SKM-1 treated with dmso at 0.1 percent for 144 hours (cell line): ENCODE results near the gene FADS2.

ENCODE experiments used
- DNase-seq: peaks from one replicate; lab custom pipeline; 2025; ENCODE audit not compliant: unreplicated experiment; lab: John Stamatoyannopoulos, UW

The FADS2 gene

GRCh38 chr11:61817471-61818202 lies 10.5 kb upstream of the FADS2 start:
- DNase-seq, result no peak

- DNase-seq, result no peak
These were observed 7.9 kb upstream of the FADS2 start for GRCh38 chr11:61820174-61820573.

- DNase-seq, result peak; percentile 66
These were observed 1.1 kb upstream of the FADS2 start for GRCh38 chr11:61826930-61827570.

GRCh38 chr11:61828379-61828628 lies 204 bp downstream of the FADS2 start:
- DNase-seq, result no peak

- no peak for DNase-seq
These were observed 718 bp downstream of the FADS2 start for GRCh38 chr11:61828629-61829407.

GRCh38 chr11:61829806-61830205 lies 1.7 kb downstream of the FADS2 start:
- DNase-seq, result no peak

- DNase-seq, result no peak
These were observed 2.4 kb downstream of the FADS2 start for GRCh38 chr11:61830237-61831105.

GRCh38 chr11:61832207-61832606 lies 4.1 kb downstream of the FADS2 start:
- no peak for DNase-seq

GRCh38 chr11:61832754-61833153 lies 4.7 kb downstream of the FADS2 start:
- DNase-seq, result no peak

GRCh38 chr11:61833471-61833870 lies 5.4 kb downstream of the FADS2 start:
- no peak for DNase-seq

GRCh38 chr11:61833926-61834277 lies 5.8 kb downstream of the FADS2 start:
- DNase-seq, result no peak

GRCh38 chr11:61834278-61835048 lies 6.4 kb downstream of the FADS2 start:
- peak; percentile 87 for DNase-seq

GRCh38 chr11:61836193-61836592 lies 8.1 kb downstream of the FADS2 start:
- no peak for DNase-seq

GRCh38 chr11:61837411-61838005 lies 9.4 kb downstream of the FADS2 start:
- no peak for DNase-seq

- no peak for DNase-seq
These were observed 10.4 kb downstream of the FADS2 start for GRCh38 chr11:61838501-61838900.

- DNase-seq, result no peak
These were observed 10.8 kb downstream of the FADS2 start for GRCh38 chr11:61838921-61839320.

GRCh38 chr11:61839742-61840141 lies 11.6 kb downstream of the FADS2 start:
- DNase-seq, result no peak

GRCh38 chr11:61840371-61840770 lies 12.3 kb downstream of the FADS2 start:
- no peak for DNase-seq

GRCh38 chr11:61841636-61842527 lies 13.8 kb downstream of the FADS2 start:
- DNase-seq, result no peak

- no peak for DNase-seq
These were observed 14.4 kb downstream of the FADS2 start for GRCh38 chr11:61842528-61842820.
